AG04450 (cell line): ENCODE data around the gene EFNA5. TPM values are rescaled to one million over a fixed set of nuclear protein-coding genes. Genes with fewer than 3 reads are reported as not detected.

ENCODE experiments used
- CTCF ChIA-PET: fragments of 300-600, 350-600 bp; formaldehyde crosslinking; extraction: SDS; loops from one replicate; lab custom pipeline; 2022; ENCODE audit warnings: antibody characterized with exemption, inconsistent platforms; lab: Charles Lee
- POLR2A ChIA-PET: fragments of 350-600 bp; formaldehyde crosslinking; extraction: SDS; loops from one replicate; lab custom pipeline; 2021; ENCODE audit warnings: antibody characterized with exemption, inconsistent platforms; lab: Yijun Ruan, JAX
- DNase-seq: peaks from one replicate; pipeline ENCODE4 v3.0.0-alpha.2; 2011; ENCODE audit warnings: low read depth, low spot score
- H3K27ac ChIP-seq: one replicate; pipeline ENCODE4 v1.5.1; 2012; ENCODE audit warnings: low read depth, low read length, control low read depth
- H3K27me3 ChIP-seq: one replicate; pipeline ENCODE4 v1.6.0; 2012; ENCODE audit warnings: low read length; ENCODE audit not compliant: control insufficient read depth, insufficient read depth
- H3K4me3 ChIP-seq: 2 replicates; pipeline ENCODE4 v1.5.1; 2011; ENCODE audit warnings: mild to moderate bottlenecking, low read depth, low read length, control low read depth
- H3K9me3 ChIP-seq: 2 replicates; pipeline ENCODE4 v1.5.1; 2012; ENCODE audit warnings: low read length; ENCODE audit not compliant: control insufficient read depth, insufficient read depth
- CTCF ChIP-seq: IDR thresholded peaks from 2 replicates; pipeline ENCODE4 v1.5.1; 2011; ENCODE audit warnings: low read depth, low read length, control low read depth, inconsistent platforms
- polyA plus RNA-seq: library from polyadenylated mRNA; depleted of rRNA; stranded (reverse); fragments of >200 nt; gene quantifications from 2 replicates; pipeline ENCODE4 v1.2.3, GENCODE V29; 2011

EFNA5 gene
- polyA plus RNA-seq, 1 experiment = 3.0 TPM

- no peak overlapping the region for H3K4me3 ChIP-seq
- H3K27ac ChIP-seq = no peak overlapping the region
- H3K9me3 ChIP-seq = no peaks in the 10 kb centered on the region
- CTCF ChIA-PET = interaction anchor here (0.9 kb wide), 1 partner anchor 122 kb away, joined by 5 read pairs; no protein-coding TSS in a partner anchor
- TF ChIP-seq CTCF = no peak
- no peak for DNase-seq
- H3K27me3 ChIP-seq = no peaks in the 10 kb centered on the region
- POLR2A ChIA-PET = no interaction called here
These were observed 220.2 kb downstream of the EFNA5 start for GRCh38 chr5:107450531-107450930.

GRCh38 chr5:107449369-107449768 lies 221.4 kb downstream of the EFNA5 start:
- POLR2A ChIA-PET = no interaction called here
- H3K9me3 ChIP-seq = no peaks in the 10 kb centered on the region

GRCh38 chr5:107447587-107447986 lies 223.2 kb downstream of the EFNA5 start:
- Histone ChIP-seq H3K9me3 (no peaks in the 10 kb centered on the region), H3K27ac (no peak overlapping the region), H3K4me3 (no peak overlapping the region), H3K27me3 (no peaks in the 10 kb centered on the region)
- no peak for TF ChIP-seq CTCF
- no peak for DNase-seq
- ChIA-PET CTCF (no interaction called here), POLR2A (no interaction called here)

More at GRCh38 chr5:107449369-107449768, 221.4 kb downstream of the EFNA5 start:
- CTCF ChIA-PET = no interaction called here
- H3K27ac ChIP-seq = no peak overlapping the region
- TF ChIP-seq CTCF = no peak
- no peak overlapping the region for H3K4me3 ChIP-seq
- no peaks in the 10 kb centered on the region for H3K27me3 ChIP-seq
- DNase-seq = no peak

GRCh38 chr5:107446972-107447371 lies 223.8 kb downstream of the EFNA5 start:
- no peak for DNase-seq
- no peak overlapping the region for H3K27ac ChIP-seq
- CTCF ChIA-PET = interaction anchor here (1.0 kb wide), 1 partner anchor 125 kb away, joined by 3 read pairs; no protein-coding TSS in a partner anchor
- POLR2A ChIA-PET = no interaction called here
- no peaks in the 10 kb centered on the region for H3K9me3 ChIP-seq
- no peak overlapping the region for H3K4me3 ChIP-seq
- no peak for TF ChIP-seq CTCF
- H3K27me3 ChIP-seq = no peaks in the 10 kb centered on the region

GRCh38 chr5:107444300-107444699 lies 226.4 kb downstream of the EFNA5 start:
- DNase-seq = no peak
- H3K4me3 ChIP-seq = no peak overlapping the region
- ChIA-PET POLR2A (no interaction called here), CTCF (no interaction called here)
- H3K27me3 ChIP-seq = no peaks in the 10 kb centered on the region
- H3K9me3 ChIP-seq = peaks cover 2% of the 10 kb centered on the region; the same call in 1 of the 2 replicates
- no peak for TF ChIP-seq CTCF
- no peak overlapping the region for H3K27ac ChIP-seq
